B cell (primary cell): ENCODE data around the gene CERS6. TPM values are rescaled to one million over a fixed set of nuclear protein-coding genes. Genes with fewer than 3 reads are reported as not detected.

ENCODE experiments used
- ATAC-seq: fragments of 200-7000 bp; cut with Tn5 transposase; one replicate; pipeline ENCODE4 v1.10.0; 2021; ENCODE audit warnings: low read depth, mild to moderate bottlenecking, moderate number of reproducible peaks, moderate library complexity
- CTCF ChIA-PET: fragments of 350-600 bp; sonication (Branson Sonifier 250); formaldehyde crosslinking; loops from one replicate; lab custom pipeline; 2021; ENCODE audit warnings: antibody characterized with exemption, inconsistent platforms; lab: Charles Lee
- POLR2A ChIA-PET: fragments of 350-600 bp; sonication (Branson Sonifier 250); formaldehyde crosslinking; loops from one replicate; lab custom pipeline; 2021; ENCODE audit warnings: antibody characterized with exemption; lab: Charles Lee
- DNase-seq: peaks from one replicate; pipeline ENCODE4 v3.0.0; 2013
- H2AFZ ChIP-seq: 2 replicates; pipeline ENCODE4 v1.6.1; 2012; ENCODE audit warnings: mild to moderate bottlenecking, low read depth, low read length; ENCODE audit not compliant: insufficient read depth, poor library complexity, severe bottlenecking
- H3K27ac ChIP-seq, 2 donors: 1 replicate in 1 of 2; 2 replicates in 1 of 2; pipeline ENCODE4 v1.5.1; 2012 to 2013; ENCODE audit warnings: low read length in 2 of 2, mild to moderate bottlenecking in 2 of 2, moderate library complexity in 1 of 2
- H3K27me3 ChIP-seq, 4 experiments: fragments of 200-600 bp in 1 of 4; sonication (generic) in 1 of 4; replicated peaks in 1 of 4; 1 replicate in 2 of 4; 2 replicates in 2 of 4; pipeline versions ENCODE4 v1.6.1 to v1.7.0; 2013 to 2016; ENCODE audit warnings: low read length in 3 of 4, mild to moderate bottlenecking in 2 of 4, mixed read lengths in 1 of 4, moderate library complexity in 1 of 4; ENCODE audit not compliant: insufficient read depth in 4 of 4, control insufficient read depth in 3 of 4; ENCODE audit errors: control extremely low read depth in 1 of 4
- H3K36me3 ChIP-seq, 2 experiments: replicated peaks in 1 of 2; 1 replicate in 1 of 2; 2 replicates in 1 of 2; pipeline versions ENCODE4 v1.6.1 to v1.7.1; 2013; ENCODE audit warnings: low read length in 1 of 2; ENCODE audit not compliant: insufficient read depth in 2 of 2, control insufficient read depth in 1 of 2; ENCODE audit errors: control extremely low read depth in 1 of 2, extremely low read depth in 1 of 2
- H3K4me1 ChIP-seq, 2 donors: fragments of 200-600 bp in 1 of 2; sonication (generic) in 1 of 2; 1 replicate in 1 of 2; 2 replicates in 1 of 2; pipeline versions ENCODE4 v1.5.1 to v1.6.1; 2013 to 2017; ENCODE audit warnings: low read length in 2 of 2; ENCODE audit not compliant: control insufficient read depth in 2 of 2, insufficient read depth in 2 of 2
- H3K4me2 ChIP-seq: replicated peaks from 2 replicates; pipeline ENCODE3; 2012; ENCODE audit warnings: mild to moderate bottlenecking, low read depth, low read length; ENCODE audit not compliant: poor library complexity, severe bottlenecking
- H3K4me3 ChIP-seq, 5 experiments: fragments of 200-600 bp in 1 of 5; sonication (generic) in 1 of 5; 1 replicate in 3 of 5; 2 replicates in 2 of 5; pipeline versions ENCODE4 v1.5.1 to v1.7.0; 2011 to 2016; ENCODE audit warnings: low read length in 4 of 5, mild to moderate bottlenecking in 4 of 5, low read depth in 2 of 5, control low read depth in 1 of 5, moderate library complexity in 1 of 5; ENCODE audit not compliant: insufficient read depth in 1 of 5; ENCODE audit errors: control extremely low read depth in 1 of 5, extremely low read depth in 1 of 5
- H3K79me2 ChIP-seq: fragments of 200-600 bp; sonication (generic); one replicate; pipeline ENCODE4 v1.6.0; 2016; ENCODE audit warnings: low read length; ENCODE audit not compliant: control insufficient read depth, insufficient read depth
- H3K9ac ChIP-seq: fragments of 200-600 bp; sonication (generic); 2 replicates; pipeline ENCODE4 v1.6.1; 2017; ENCODE audit warnings: mild to moderate bottlenecking, low read length, moderate library complexity
- H3K9me3 ChIP-seq, 3 donors: one replicate each; pipeline versions ENCODE4 v1.6.1 to v1.7.1; 2013; ENCODE audit warnings: low read length in 2 of 3; ENCODE audit not compliant: control insufficient read depth in 2 of 3, insufficient read depth in 1 of 3; ENCODE audit errors: control extremely low read depth in 1 of 3
- H4K20me1 ChIP-seq: 2 replicates; pipeline ENCODE4 v1.6.0; 2012; ENCODE audit warnings: mild to moderate bottlenecking, low read length; ENCODE audit not compliant: insufficient read depth, control insufficient read depth, poor library complexity, severe bottlenecking
- H3K27ac Mint-ChIP-seq: one replicate; pipeline ENCODE4 v1.8.0; 2021; ENCODE audit warnings: mixed read lengths
- H3K27me3 Mint-ChIP-seq: one replicate; pipeline ENCODE4 v1.8.0; 2021; ENCODE audit warnings: mixed read lengths
- H3K4me1 Mint-ChIP-seq: one replicate; pipeline ENCODE4 v1.8.0; 2021; ENCODE audit warnings: mixed read lengths
- H3K4me3 Mint-ChIP-seq: one replicate; pipeline ENCODE4 v1.8.0; 2021; ENCODE audit warnings: mixed read lengths
- H3K9me3 Mint-ChIP-seq: one replicate; pipeline ENCODE4 v1.8.0; 2022; ENCODE audit warnings: mixed read lengths; ENCODE audit not compliant: insufficient read depth
- CTCF ChIP-seq: fragments of 200-600 bp; IDR thresholded peaks from one replicate; pipeline ENCODE4 v1.8.0; 2022; ENCODE audit warnings: antibody characterized with exemption, mild to moderate bottlenecking
- EZH2 ChIP-seq: IDR thresholded peaks from 2 replicates; pipeline ENCODE4 v1.6.1; 2012; ENCODE audit warnings: borderline replicate concordance, low read depth, mild to moderate bottlenecking, moderate library complexity, low read length; ENCODE audit not compliant: insufficient read depth, poor library complexity, severe bottlenecking
- WGBS: methylation state at CpG from one replicate; pipeline ENCODE4 v1.1.5; 2013; ENCODE audit warnings: missing lambda C conversion rate; ENCODE audit not compliant: insufficient coverage; 5-methylcytosine and 5-hydroxymethylcytosine counted together
- intact Hi-C: fragments of 100-400 bp; cut with micrococcal nuclease; formaldehyde crosslinking; loops from one replicate; pipeline ENCODE4 v1.10.0; 2022
- polyA plus RNA-seq: library from polyadenylated mRNA; depleted of rRNA; stranded (reverse); fragments of >200 nt; gene quantifications from 2 replicates; pipeline ENCODE4 v1.2.3, GENCODE V29; 2012
- total RNA-seq, 2 donors: library from RNA; stranded (reverse); fragments of 120-200 nt in 1 of 2; gene quantifications; 1 replicate in 1 of 2; 2 replicates in 1 of 2; pipeline versions ENCODE4 v1.2.3 to v1.2.4, GENCODE V29; 2013 to 2022

CERS6 gene
- total and polyA plus RNA-seq, 2 donors (not counting 1 experiment from before 2014, with no cell fraction given), result 2.2 to 5.5 TPM

GRCh38 chr2:168641636-168642035, 185.6 kb downstream of the CERS6 start:
- peaks cover 10% of the 10 kb centered on the region for H3K79me2 ChIP-seq
- no peaks in the 10 kb centered on the region for H4K20me1 ChIP-seq
- peaks cover 0 to 3% of the 10 kb centered on the region in 2 donors for H3K4me1 ChIP-seq
- TF ChIP-seq EZH2 (no peak), CTCF (no peak)
- intact Hi-C loops, result no loop called here
- CTCF ChIA-PET, result no interaction called here
- Mint-ChIP-seq H3K27ac (no peak overlapping the region), H3K4me3 (no peak overlapping the region), H3K27me3 (no peaks in the 10 kb centered on the region), H3K4me1 (peaks cover 18% of the 10 kb centered on the region), H3K9me3 (no peaks in the 10 kb centered on the region)
- no peak for DNase-seq
- POLR2A ChIA-PET, result no interaction called here
- no peak overlapping the region for H2AFZ ChIP-seq
- no peaks in the 10 kb centered on the region for H3K27me3 ChIP-seq
- H3K27ac ChIP-seq, result no peak overlapping the region
- peaks cover 0 to 3% (median 0%) of the 10 kb centered on the region in 3 donors for H3K9me3 ChIP-seq
- ATAC-seq, result no peak
- H3K4me3 ChIP-seq, result no peak overlapping the region
- no peak overlapping the region for H3K4me2 ChIP-seq
- peaks cover 0 to 1% of the 10 kb centered on the region in 2 experiments for H3K36me3 ChIP-seq
- no CpG with 5 or more reads among the region's 4 CpGs for WGBS
- H3K9ac ChIP-seq, result no peak overlapping the region

DNA sequence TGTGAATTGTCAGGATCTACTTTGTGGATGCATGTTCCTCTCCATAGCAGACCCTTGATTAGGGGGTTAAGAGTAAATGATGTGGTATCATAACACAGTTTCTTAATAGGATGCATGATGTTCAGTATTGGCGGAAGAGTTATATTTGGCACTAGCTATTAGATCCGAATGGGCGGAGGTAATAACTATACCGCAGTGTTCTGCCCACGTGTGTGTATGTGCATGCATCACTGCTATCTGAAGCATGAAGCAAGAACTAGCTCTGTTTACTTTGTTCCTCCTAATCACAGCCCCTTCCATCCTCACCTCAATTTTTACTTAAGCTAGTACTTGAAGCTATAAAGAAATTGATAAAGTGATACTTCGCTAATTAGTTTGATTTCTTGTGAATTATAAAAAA, 186.8 kb downstream of the CERS6 start:
- no peak overlapping the region for H3K4me3 Mint-ChIP-seq
- peaks cover 0 to 3% (median 0%) of the 10 kb centered on the region in 3 donors for H3K9me3 ChIP-seq
- H3K36me3 ChIP-seq, result peaks cover 0 to 1% of the 10 kb centered on the region in 2 experiments
- H3K27me3 ChIP-seq, result no peaks in the 10 kb centered on the region
- CTCF ChIA-PET, result no interaction called here
- intact Hi-C loops, result no loop called here
- no peak overlapping the region for H3K4me3 ChIP-seq
- ATAC-seq (no peak), DNase-seq (no peak)
- H3K79me2 ChIP-seq, result peaks cover 10% of the 10 kb centered on the region
- no peak overlapping the region for H2AFZ ChIP-seq
- H3K4me2 ChIP-seq, result no peak overlapping the region
- H3K27ac ChIP-seq, result no peak overlapping the region
- H3K27ac Mint-ChIP-seq, result no peak overlapping the region
- POLR2A ChIA-PET, result no interaction called here
- peaks cover 0 to 3% of the 10 kb centered on the region in 2 donors for H3K4me1 ChIP-seq
- no peak overlapping the region for H3K9ac ChIP-seq
- H4K20me1 ChIP-seq, result no peaks in the 10 kb centered on the region
- WGBS, result no CpG with 5 or more reads among the region's 6 CpGs
- H3K27me3 Mint-ChIP-seq, result no peaks in the 10 kb centered on the region
- TF ChIP-seq EZH2 (no peak), CTCF (no peak)
- no peaks in the 10 kb centered on the region for H3K9me3 Mint-ChIP-seq
- peaks cover 18% of the 10 kb centered on the region for H3K4me1 Mint-ChIP-seq
